Non-pigmented ciliary epithelial cell (primary cell): Measurements from ENCODE around the gene APC.

Experiments
- DNase-seq: peaks from one replicate; pipeline ENCODE4 v3.0.0-alpha.2; 2010; ENCODE audit warnings: low read depth

Gene APC

DNA sequence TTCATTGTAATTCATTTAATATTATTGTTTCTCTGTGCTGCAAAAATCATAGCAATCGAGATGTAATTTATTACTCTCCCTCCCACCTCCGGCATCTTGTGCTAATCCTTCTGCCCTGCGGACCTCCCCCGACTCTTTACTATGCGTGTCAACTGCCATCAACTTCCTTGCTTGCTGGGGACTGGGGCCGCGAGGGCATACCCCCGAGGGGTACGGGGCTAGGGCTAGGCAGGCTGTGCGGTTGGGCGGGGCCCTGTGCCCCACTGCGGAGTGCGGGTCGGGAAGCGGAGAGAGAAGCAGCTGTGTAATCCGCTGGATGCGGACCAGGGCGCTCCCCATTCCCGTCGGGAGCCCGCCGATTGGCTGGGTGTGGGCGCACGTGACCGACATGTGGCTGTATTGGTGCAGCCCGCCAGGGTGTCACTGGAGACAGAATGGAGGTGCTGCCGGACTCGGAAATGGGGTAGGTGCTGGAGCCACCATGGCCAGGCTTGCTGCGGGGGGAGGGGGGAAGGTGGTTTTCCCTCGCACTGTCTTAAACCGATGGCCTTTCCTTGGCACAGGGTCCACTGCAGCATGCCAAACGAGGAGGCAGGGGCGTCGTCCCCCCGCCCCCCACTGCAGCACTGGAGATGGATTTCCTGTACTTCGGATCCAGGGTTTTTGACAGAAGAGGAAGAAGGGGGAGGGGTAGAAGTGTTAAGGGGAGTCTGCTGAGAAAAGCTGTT lies at the start of gene APC:
APC (plus strand) TSS at position 423 of the 728 bp plus-strand sequence. CDS start 17,006 bp downstream, outside the sequence.
- DNase-seq, result peak; percentile 54

DNA sequence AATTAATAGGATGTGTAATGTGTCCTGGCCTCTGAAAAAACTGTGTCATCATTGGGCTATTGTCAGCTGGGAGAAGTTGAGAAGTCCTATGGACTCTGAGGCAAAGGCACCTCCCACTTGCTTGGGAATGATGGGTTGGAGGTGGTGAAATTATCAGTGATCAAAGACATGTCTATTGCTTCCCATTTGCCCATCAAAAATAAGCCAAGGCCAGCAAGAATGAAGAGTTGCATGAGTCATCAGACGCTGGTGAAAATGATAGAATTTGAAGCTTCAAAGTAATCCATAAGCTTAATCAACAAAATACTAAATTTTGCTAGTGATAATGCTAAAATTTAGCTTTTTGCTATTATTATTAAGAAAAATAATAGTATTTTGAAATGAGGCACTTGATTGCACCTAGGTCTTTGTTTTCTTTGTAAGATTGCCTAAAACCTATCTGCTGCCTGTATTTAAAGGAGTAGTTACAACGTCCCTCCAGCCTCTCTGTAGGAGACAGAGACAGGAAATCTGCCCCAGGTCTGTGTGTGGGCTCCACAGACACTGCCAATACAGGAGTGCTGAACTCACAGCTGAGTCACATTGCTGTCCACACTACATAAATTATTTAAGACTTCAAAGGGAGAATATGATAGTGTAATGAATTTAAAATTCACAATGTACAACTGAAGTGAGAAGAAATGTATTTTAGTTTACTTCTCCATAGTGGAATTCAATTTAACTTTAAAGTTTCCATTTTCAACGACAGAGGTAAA lies 48.4 kb upstream of the APC start:
- no peak for DNase-seq

GRCh38 chr5:112690605-112691338 lies 46.9 kb upstream of the APC start:
- DNase-seq, result no peak

DNA sequence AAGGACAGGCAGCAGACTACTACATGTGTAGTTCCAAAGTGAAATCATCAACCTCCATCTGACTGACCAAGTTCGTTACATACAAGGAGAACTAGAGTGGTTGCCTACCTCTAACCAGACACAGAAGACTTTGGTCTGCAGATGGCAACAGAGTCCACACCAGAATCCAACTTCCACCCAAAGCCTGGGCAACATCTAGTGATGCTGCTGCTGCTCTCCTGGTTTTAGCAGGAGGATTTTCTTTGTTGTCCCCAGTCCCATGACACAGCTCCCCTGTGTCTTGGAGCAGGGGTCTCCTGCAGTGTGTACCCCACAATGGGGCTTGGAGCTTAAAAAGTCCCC lies 46.4 kb upstream of the APC start:
- DNase-seq, result no peak

- no peak for DNase-seq
Measured at GRCh38 chr5:112691758-112692157, 45.9 kb upstream of the APC start.

DNA sequence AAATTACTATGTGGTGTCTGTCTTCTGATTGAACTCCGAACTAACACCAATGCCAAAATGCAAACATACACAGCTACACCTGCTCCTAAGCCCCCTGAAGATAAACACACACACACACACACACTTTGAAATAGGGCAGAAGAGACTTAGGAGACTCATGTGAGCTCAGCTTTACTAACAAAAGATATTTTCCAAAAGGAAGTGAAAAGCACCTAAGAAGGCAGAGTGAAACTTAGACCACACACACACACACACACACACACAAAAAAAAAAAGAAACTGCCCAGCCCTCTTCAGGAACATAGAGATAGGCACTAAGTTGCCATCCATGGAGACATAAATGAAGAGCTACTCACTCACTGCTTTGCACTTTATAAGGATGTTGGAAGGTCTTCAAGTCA lies 45.2 kb upstream of the APC start:
- DNase-seq, result no peak

DNA sequence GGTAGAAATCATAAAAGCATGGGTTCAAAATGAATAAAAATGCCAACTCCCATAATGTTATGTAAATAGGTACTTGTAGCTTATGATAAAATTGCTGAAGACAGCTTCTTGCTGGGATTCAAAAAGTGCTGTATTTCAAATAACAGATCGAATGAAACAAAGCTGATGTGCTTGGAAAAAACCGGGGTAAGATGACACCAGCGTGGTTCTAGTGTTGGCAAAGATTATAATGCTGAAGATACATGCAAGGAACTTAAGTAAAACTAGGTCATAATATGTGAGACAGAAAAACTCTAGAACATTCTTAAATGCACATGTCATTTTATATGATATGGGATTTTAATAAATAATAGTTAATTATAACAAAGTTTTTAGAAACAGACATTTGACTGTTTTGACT lies 44.4 kb upstream of the APC start:
- DNase-seq, result no peak

GRCh38 chr5:112694853-112695709 lies 42.6 kb upstream of the APC start:
- peak; percentile 57 for DNase-seq

DNA sequence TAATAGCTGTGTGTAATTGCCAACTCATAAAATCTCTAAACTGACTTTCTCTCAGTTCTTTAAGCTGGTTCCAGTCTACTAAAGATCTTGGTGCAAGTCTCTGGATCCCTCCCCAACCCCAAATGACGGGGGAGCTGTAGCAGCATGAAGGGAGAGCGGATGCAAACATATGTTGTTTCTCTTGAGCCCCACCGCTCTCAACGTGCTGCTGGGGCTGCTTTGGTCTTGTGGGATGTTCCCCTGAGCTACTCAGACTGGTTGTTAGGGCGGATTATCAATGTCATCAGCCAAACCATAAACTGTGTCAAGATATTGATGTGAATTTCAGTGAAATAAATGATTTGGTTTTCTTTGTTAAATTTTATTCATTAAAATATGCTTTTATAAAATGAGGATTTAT lies 40.9 kb upstream of the APC start:
- no peak for DNase-seq

DNA sequence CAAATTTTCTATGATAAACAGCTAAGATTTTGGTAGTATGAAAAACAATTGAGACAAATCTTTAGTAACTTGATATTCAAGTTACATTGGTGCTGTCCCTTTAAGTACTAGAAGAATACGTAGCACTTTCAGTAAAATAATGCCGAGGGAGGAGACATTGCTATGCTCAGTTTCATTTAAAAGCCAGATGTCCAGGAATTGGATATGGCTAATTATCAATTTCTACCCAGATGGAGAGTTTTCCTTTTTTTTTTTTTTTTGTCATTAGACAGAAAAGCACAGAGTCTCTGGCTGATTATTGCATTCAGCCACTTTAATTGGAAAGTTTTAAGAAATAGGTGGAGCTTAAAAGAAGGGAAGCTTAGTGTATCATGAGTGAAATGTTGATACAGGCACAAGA lies 40.4 kb upstream of the APC start:
- no peak for DNase-seq

GRCh38 chr5:112697833-112698232 lies 39.9 kb upstream of the APC start:
- DNase-seq, result no peak

DNA sequence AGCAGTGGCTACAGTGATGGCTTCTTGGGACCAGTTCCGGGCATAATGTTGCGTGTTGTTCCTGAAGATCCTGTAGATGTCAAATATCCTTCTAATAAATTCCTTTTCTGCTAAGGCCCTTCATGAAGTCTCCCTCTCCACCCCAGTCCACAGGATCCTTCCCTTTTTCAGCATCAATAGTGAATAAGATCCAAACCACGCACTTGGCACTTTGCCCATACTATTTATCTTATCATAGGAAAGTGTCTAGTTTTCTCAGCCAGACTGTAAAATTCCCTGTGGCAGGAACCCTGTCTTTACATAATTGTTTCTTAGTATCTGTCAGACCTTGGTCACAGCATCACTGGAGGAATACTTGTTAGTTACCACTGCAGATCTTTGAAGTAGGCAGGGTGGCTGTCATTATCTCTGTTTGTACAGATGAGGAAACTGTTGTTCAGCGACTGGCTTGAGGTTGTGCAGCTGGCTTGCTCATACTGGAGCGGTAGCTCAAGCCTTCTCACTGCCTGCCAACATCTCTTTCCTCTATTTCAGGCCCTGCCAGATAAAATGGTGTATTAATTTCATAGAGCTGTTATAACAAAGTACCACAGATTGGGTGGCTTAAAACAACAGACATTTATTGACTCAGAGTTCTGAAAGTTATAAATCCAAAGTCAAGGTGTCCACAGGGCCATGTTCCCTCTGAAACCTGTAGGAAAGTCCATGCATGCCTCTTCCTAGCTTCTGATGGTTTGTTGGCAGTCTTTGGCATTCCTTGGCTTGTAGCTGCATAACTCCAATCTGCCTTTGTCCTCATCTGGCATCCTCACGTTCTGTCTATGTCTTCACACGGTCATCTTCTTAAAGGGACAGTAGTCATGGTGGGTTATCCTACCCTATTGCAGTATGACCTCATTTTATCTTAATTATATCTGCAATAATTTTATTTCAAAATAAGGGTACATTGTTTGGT lies 33.5 kb upstream of the APC start:
- peak; percentile 22 for DNase-seq

DNA sequence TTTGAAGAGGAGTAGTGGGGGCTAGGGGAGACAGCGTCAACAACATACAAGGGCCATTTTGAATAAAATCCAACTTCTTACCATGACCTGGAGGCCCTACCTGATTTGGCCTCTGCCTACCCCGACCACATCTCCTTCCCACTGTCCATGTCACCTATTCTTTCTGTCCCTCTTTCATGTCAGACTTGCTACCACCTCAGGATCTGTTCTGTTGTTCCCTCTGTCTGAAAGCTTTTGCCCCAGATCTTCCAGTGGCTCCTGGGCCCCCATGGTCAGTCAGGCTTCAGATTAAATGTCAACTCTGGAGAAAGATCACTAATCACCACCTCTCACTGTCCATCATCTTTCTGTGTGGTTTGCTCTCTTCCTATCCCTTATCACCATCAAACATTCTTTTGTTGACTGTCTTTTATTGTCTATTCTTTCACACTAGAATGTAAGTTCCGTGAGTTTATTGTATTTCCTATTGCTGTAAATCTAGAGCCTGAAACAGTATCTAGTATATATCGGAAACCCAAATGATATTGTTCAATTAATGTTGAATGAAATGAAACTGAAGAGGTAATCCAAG lies 31.2 kb upstream of the APC start:
- DNase-seq, result no peak

- peak; percentile 96 for DNase-seq
Measured at GRCh38 chr5:112707187-112708102, 30.2 kb upstream of the APC start.

DNA sequence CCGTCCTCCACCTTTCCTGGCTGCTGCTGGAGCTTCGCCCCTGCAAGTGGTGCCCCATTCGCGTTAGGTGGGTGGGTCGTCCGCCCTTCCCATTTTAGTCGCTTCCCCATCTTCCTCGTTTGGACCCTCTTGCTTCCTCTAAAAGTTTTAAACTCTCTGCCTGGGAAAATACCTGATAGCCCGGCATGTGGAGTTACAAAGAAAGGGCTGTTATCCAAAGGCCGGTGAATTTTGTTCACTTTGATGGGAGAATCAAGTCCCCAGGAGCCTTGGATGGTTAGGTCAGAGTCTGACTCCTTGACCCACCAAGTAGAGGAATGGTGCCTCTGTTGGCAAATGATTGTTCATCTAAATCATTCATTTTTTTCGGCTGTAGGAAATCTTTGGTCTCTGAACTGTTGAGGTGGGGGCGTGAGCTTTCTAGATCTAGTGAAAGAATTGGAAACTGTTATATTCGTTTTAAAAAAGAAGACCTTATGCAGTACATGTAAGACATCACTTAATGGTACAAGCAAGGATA lies 29.5 kb upstream of the APC start:
- DNase-seq, result no peak

DNA sequence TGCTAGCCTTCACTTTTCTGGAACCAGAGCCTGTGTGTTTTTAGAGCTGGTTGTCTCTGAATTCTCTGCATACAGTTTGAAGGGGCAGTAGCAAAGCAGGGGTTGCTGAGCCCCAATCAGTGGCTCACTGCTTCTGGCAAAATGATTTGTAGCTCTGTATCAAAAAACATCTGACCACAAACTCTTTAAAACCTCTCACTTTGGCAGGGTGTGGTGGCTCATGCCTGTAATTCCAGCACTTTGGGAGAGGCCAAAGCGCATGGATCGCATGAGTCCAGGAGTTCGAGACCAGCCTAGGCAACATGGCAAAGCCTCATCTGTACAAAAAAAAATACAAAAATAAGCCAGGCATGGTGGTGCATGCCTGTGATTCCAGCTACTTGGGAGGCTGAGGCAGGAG lies 28.3 kb upstream of the APC start:
- DNase-seq, result no peak

GRCh38 chr5:112710896-112711295 lies 26.8 kb upstream of the APC start:
- no peak for DNase-seq

DNA sequence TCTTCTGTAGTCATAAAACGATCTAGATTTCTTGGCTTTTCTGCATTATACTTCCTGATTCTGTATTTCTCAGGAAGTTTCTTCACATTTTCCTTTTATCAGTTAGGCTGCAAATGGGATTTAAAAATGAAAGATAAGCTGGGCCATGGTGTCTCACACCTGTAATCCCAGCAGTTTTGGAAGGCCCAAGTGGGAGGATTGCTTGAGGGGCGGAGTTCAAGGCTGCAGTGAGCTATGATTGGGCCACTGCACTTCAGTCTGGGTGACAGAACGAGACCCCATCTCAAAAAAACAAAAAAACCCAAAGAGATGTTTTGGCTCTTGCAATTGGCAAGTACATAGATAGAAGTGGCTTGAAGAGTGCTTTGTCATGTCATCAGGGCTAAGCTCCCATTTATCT lies 26.2 kb upstream of the APC start:
- no peak for DNase-seq

GRCh38 chr5:112713206-112713605 lies 24.5 kb upstream of the APC start:
- DNase-seq, result no peak
